C1 segment of cervical spinal cord (tissue), 14 donors: ENCODE measurements around the gene SORCS2.

ENCODE experiments used
- DNase-seq, 14 donors: peaks; one replicate each; lab custom pipeline; 2025; lab: John Stamatoyannopoulos, UW

Gene SORCS2

GRCh38 chr4:7352486-7352885, 160.1 kb downstream of the SORCS2 start:
- DNase-seq = no peak

GRCh38 chr4:7353046-7353790, 160.9 kb downstream of the SORCS2 start:
- no peak for DNase-seq

GRCh38 chr4:7353846-7354610, 161.7 kb downstream of the SORCS2 start:
- DNase-seq = no peak

- no peak for DNase-seq
Measured at GRCh38 chr4:7354927-7355326, 162.6 kb downstream of the SORCS2 start.

- no peak for DNase-seq
Measured at GRCh38 chr4:7355795-7356194, 163.5 kb downstream of the SORCS2 start.

- DNase-seq = no peak
Measured at GRCh38 chr4:7356667-7357310, 164.5 kb downstream of the SORCS2 start.

GRCh38 chr4:7357323-7357722, 165.0 kb downstream of the SORCS2 start:
- DNase-seq = no peak

GRCh38 chr4:7358100-7358735, 165.9 kb downstream of the SORCS2 start:
- peak in 5 of 14 donors; percentile 29 to 64 (median 34) for DNase-seq

- no peak for DNase-seq
Measured at GRCh38 chr4:7359400-7360062, 167.2 kb downstream of the SORCS2 start.

GRCh38 chr4:7360806-7361205, 168.5 kb downstream of the SORCS2 start:
- DNase-seq = no peak

GRCh38 chr4:7361280-7361895, 169.1 kb downstream of the SORCS2 start:
- peak in 2 of 14 donors; percentile 43 to 48 for DNase-seq

GRCh38 chr4:7362341-7362740, 170.0 kb downstream of the SORCS2 start:
- DNase-seq = no peak

GRCh38 chr4:7362862-7363430, 170.6 kb downstream of the SORCS2 start:
- DNase-seq = no peak

GRCh38 chr4:7364979-7365378, 172.6 kb downstream of the SORCS2 start:
- no peak for DNase-seq

GRCh38 chr4:7365462-7366179, 173.3 kb downstream of the SORCS2 start:
- DNase-seq = peak in 12 of 14 donors; percentile 26 to 93 (median 74)

- DNase-seq = no peak
Measured at GRCh38 chr4:7366180-7366945, 174.0 kb downstream of the SORCS2 start.

GRCh38 chr4:7366954-7367353, 174.6 kb downstream of the SORCS2 start:
- no peak for DNase-seq

GRCh38 chr4:7367406-7367805, 175.1 kb downstream of the SORCS2 start:
- DNase-seq = no peak

GRCh38 chr4:7367864-7368277, 175.5 kb downstream of the SORCS2 start:
- no peak for DNase-seq
